ENCODE results near the gene MED1. TPM values are rescaled to one million over a fixed set of nuclear protein-coding genes. Genes with fewer than 3 reads are reported as not detected.
A peak's percentile ranks its signal among the peaks of the same experiment; 100 is the strongest.

Gene MED1
- total RNA-seq, 1 experiment from 2014 or later = 40.0 TPM

DNA sequence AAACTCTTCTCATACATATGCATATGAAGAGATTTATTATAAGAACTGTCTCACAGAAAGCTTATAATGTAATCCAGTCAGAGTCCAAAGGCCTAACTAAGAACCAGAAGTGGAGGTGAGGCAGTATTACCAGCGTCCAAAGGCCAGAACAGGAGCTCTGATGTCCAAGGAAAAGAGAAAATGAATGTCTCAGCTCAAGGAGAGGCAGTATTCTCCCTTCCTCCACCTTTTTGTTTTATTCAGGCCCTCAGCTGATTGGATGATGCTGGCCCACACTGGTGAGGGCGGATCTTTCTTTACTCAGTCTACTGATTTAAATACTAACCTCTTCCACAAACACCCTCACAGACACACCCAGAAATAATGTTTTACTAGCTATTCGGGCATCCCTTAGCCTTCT is 93.1 kb downstream of the MED1 start:
- peaks cover 34% of the 10 kb centered on the region for H3K4me1 ChIP-seq (ENCODE audit: low read length)
- no peak for DNase-seq

DNA sequence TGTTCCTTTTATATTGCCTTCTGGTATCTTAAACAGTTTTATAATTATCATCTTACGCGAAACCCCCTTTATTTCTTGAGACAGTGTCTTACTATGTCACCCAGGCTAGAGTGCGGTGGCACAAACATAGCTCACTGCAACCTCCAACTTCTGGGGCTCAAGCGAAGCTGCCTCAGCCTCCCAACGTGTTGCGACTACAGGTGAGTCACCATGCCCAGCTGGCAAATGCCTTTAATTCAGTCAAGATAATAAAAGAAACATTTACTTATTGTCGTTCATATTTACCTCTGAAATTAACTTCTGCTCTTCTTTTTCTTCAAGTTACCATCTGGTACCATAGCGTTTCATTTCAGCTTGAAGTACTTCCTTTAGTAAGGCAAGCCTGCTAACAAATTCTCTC is 93.6 kb downstream of the MED1 start:
- Histone ChIP-seq H3K9me2 (replicated peaks; ENCODE audit: insufficient read depth, low read length) (no peaks in the 10 kb centered on the region), H3K36me3 (ENCODE audit: insufficient read depth, low read length) (no peaks in the 10 kb centered on the region), H3K27me3 (ENCODE audit: low read length) (no peaks in the 10 kb centered on the region), H2AFZ (ENCODE audit: low read length) (no peak overlapping the region), H3K4me3 (ENCODE audit: low read length) (no peak overlapping the region), H3K4me2 (ENCODE audit: low read depth, low read length, poor library complexity, severe bottlenecking) (no peak overlapping the region), H3K79me2 (ENCODE audit: low read length) (peaks cover 71% of the 10 kb centered on the region), H3K9me3 (ENCODE audit: low read length) (no peaks in the 10 kb centered on the region), H3K4me1 (ENCODE audit: low read length) (peaks cover 38% of the 10 kb centered on the region), H3K27ac (ENCODE audit: low read length) (peak overlapping the region; percentile 11; the same call in 1 of the 2 replicates), H4K20me1 (ENCODE audit: insufficient read depth, low read depth, low read length) (no peaks in the 10 kb centered on the region), H3K9ac (ENCODE audit: low read length) (no peak overlapping the region)
- no peak for DNase-seq

More for the DNA sequence above, 93.1 kb downstream of the MED1 start:
- Histone ChIP-seq H3K9ac (ENCODE audit: low read length) (no peak overlapping the region), H3K9me2 (replicated peaks; ENCODE audit: insufficient read depth, low read length) (no peaks in the 10 kb centered on the region), H3K79me2 (ENCODE audit: low read length) (peaks cover 67% of the 10 kb centered on the region), H3K4me2 (ENCODE audit: low read depth, low read length, poor library complexity, severe bottlenecking) (no peak overlapping the region), H3K36me3 (ENCODE audit: insufficient read depth, low read length) (no peaks in the 10 kb centered on the region), H3K27ac (ENCODE audit: low read length) (peak overlapping the region; percentile 11; the same call in 1 of the 2 replicates), H4K20me1 (ENCODE audit: insufficient read depth, low read depth, low read length) (no peaks in the 10 kb centered on the region), H3K27me3 (ENCODE audit: low read length) (no peaks in the 10 kb centered on the region), H3K4me3 (ENCODE audit: low read length) (no peak overlapping the region), H3K9me3 (ENCODE audit: low read length) (no peaks in the 10 kb centered on the region), H2AFZ (ENCODE audit: low read length) (no peak overlapping the region)

Other genes with a start within 250 kb of the MED1 start
- not detected in 2 replicates for gene STAC2, start 225.3 kb downstream of the MED1 start, total RNA-seq (2014; rRNA removed; shearing (Covaris generic); ENCODE audit: low replicate concordance)
- 14.3 and 27.0 TPM in 2 replicates for gene FBXL20, start 49.6 kb downstream of the MED1 start, total RNA-seq (2014; rRNA removed; shearing (Covaris generic); ENCODE audit: low replicate concordance)
- 58.8 and 67.0 TPM in 2 replicates for gene CDK12, start 10.2 kb upstream of the MED1 start, total RNA-seq (2014; rRNA removed; shearing (Covaris generic); ENCODE audit: low replicate concordance)
- gene NEUROD2, start 156.7 kb upstream of the MED1 start, total RNA-seq (2014; rRNA removed; shearing (Covaris generic); ENCODE audit: low replicate concordance) = not detected in 2 replicates
- not detected in 2 replicates for gene PPP1R1B, start 175.7 kb upstream of the MED1 start, total RNA-seq (2014; rRNA removed; shearing (Covaris generic); ENCODE audit: low replicate concordance)
- 42.9 and 43.5 TPM in 2 replicates for gene STARD3, start 185.9 kb upstream of the MED1 start, total RNA-seq (2014; rRNA removed; shearing (Covaris generic); ENCODE audit: low replicate concordance)
- 1.5 and 1.9 TPM in 2 replicates for gene TCAP, start 214.1 kb upstream of the MED1 start, total RNA-seq (2014; rRNA removed; shearing (Covaris generic); ENCODE audit: low replicate concordance)
- 6.8 TPM in 1 of 2 replicates, not detected in the other for gene PNMT, start 217.2 kb upstream of the MED1 start, total RNA-seq (2014; rRNA removed; shearing (Covaris generic); ENCODE audit: low replicate concordance)
- gene PGAP3, start 236.8 kb upstream of the MED1 start, total RNA-seq (2014; rRNA removed; shearing (Covaris generic); ENCODE audit: low replicate concordance) = 10.6 and 20.2 TPM in 2 replicates
- gene ERBB2, start 248.8 kb upstream of the MED1 start, total RNA-seq (2014; rRNA removed; shearing (Covaris generic); ENCODE audit: low replicate concordance) = 7.3 and 10.9 TPM in 2 replicates